ENCODE measurements around the gene CPNE6. TPM values are rescaled to one million over a fixed set of nuclear protein-coding genes. Genes with fewer than 3 reads are reported as not detected.

CPNE6 gene
- polyA plus RNA-seq, 2 of the 4 experiments (the other 2 are of a cell fraction), result not detected

GRCh38 chr14:24092505-24093206, 21.3 kb downstream of the CPNE6 start (continued):
- TF ChIP-seq ZSCAN20 (CRISPR knock-in tag; IDR thresholded peaks at IDR 0.05) (no peak), ZNF302 (CRISPR knock-in tag; IDR thresholded peaks at IDR 0.05) (no peak)

GRCh38 chr14:24093207-24093900, 22.0 kb downstream of the CPNE6 start:
- ATAC-seq, result no peak
- CTCF ChIA-PET, result interaction anchor here (0.9 to 12.6 kb wide), 11 partner anchors 12 to 79 kb away, joined by 3 to 405 read pairs (median 4); partner anchors contain the start of genes CPNE6 and IRF9

GRCh38 chr14:24093901-24094840, 22.8 kb downstream of the CPNE6 start, which contains the start of gene PCK2:
Gene PCK2, plus strand, starts transcription at chr14:24094311. Its CDS starts 95 bp downstream, at chr14:24094406.
- WGBS (ENCODE audit: missing lambda C conversion rate), result under 1% methylated on average over 35 of the region's 68 CpGs
- H3K4me1 ChIP-seq, result peaks cover 18% of the 10 kb centered on the region
- CTCF ChIA-PET, result interaction anchor here (0.9 to 12.6 kb wide), 11 partner anchors 11 to 67 kb away, joined by 3 to 405 read pairs (median 4); partner anchors contain the start of genes CPNE6, IRF9 and PSME1
- TF ChIP-seq MAZ (IDR thresholded peaks at IDR 0.05; ENCODE audit: borderline replicate concordance, low read depth, low read length), result 0 out of 2 replicates have a peak, but pooled peaks have one; percentile 6
- peak; percentile 27; the same call in 1 of the 2 replicates for TF ChIP-seq GATA3 (IDR thresholded peaks at IDR 0.05; ENCODE audit: borderline replicate concordance)
- no peak for TF ChIP-seq ESRRA (IDR thresholded peaks at IDR 0.05; ENCODE audit: borderline replicate concordance, low read length)
- TF ChIP-seq E2F6 (IDR thresholded peaks at IDR 0.05; ENCODE audit: borderline replicate concordance, low read depth), result peak; percentile 81
- peak; percentile 75 for TF ChIP-seq PHF8 (IDR thresholded peaks at IDR 0.05; ENCODE audit: borderline replicate concordance, low read depth)
- TF ChIP-seq POLR2A (IDR thresholded peaks at IDR 0.05; ENCODE audit: low read length), result peak; percentile 95
- TF ChIP-seq MAX (IDR thresholded peaks at IDR 0.05), result peak; percentile 66
- no peak for TF ChIP-seq RCOR1 (IDR thresholded peaks at IDR 0.05; ENCODE audit: low read depth, low read length)
- no peak for TF ChIP-seq KDM5A (IDR thresholded peaks at IDR 0.05)
- TF ChIP-seq TFCP2L1 (CRISPR knock-in tag; IDR thresholded peaks at IDR 0.05), result peak; percentile 34; the same call in 1 of the 2 replicates
- TF ChIP-seq CEBPB (IDR thresholded peaks at IDR 0.05), result peak in 1 of 2 experiments; percentile 69; a peak in 2 of 4 replicates
- TF ChIP-seq BCL3 (IDR thresholded peaks at IDR 0.05), result peak; percentile 95
- TF ChIP-seq JUN (IDR thresholded peaks at IDR 0.05), result peak; percentile 73 to 98
- TF ChIP-seq CBX2 (IDR thresholded peaks at IDR 0.05; ENCODE audit: borderline replicate concordance, low read depth), result no peak
- POLR2A ChIA-PET, result interaction anchor here (0.6 to 3.7 kb wide), 21 partner anchors 9 to 336 kb away, joined by 3 to 55 read pairs (median 6); partner anchors contain the start of genes CARMIL3, CPNE6, DCAF11 and EMC9
- H3K9me3 ChIP-seq, result no peaks in the 10 kb centered on the region
- peak within 1 kb of the TSS; percentile 95 to 100 for H3K27ac ChIP-seq
- ATAC-seq, result peak; percentile 93 to 94
- peak; percentile 95 to 97 for DNase-seq (ENCODE audit: low read depth in 1 of 2, low spot score in 1 of 2)
- FAIRE-seq, result no peak
- H3K4me3 ChIP-seq, result peak within 1 kb of the TSS; percentile 70
- H3K4me2 ChIP-seq, result peak within 1 kb of the TSS; percentile 89

More at GRCh38 chr14:24093207-24093900, 22.0 kb downstream of the CPNE6 start:
- H3K27ac ChIP-seq, result peak overlapping the region; percentile 90 to 100
- H3K4me3 ChIP-seq, result no peak overlapping the region
- WGBS (ENCODE audit: missing lambda C conversion rate), result 89% methylated on average over 19 of the region's 19 CpGs
- POLR2A ChIA-PET, result interaction anchor here (0.6 to 3.7 kb wide), 20 partner anchors 9 to 337 kb away, joined by 3 to 55 read pairs (median 6); partner anchors contain the start of genes CARMIL3, CPNE6, DCAF11 and EMC9
- no peaks in the 10 kb centered on the region for H3K9me3 ChIP-seq
- FAIRE-seq (no peak), DNase-seq (ENCODE audit: low read depth in 1 of 2, low spot score in 1 of 2) (no peak)
- peaks cover 18% of the 10 kb centered on the region for H3K4me1 ChIP-seq
- TF ChIP-seq CBX2 (IDR thresholded peaks at IDR 0.05; ENCODE audit: borderline replicate concordance, low read depth) (no peak), MAFK (IDR thresholded peaks at IDR 0.05; ENCODE audit: partially characterized antibody) (no peak), HEYL (CRISPR knock-in tag; IDR thresholded peaks at IDR 0.05) (no peak), ATOH8 (CRISPR knock-in tag; IDR thresholded peaks at IDR 0.05; ENCODE audit: low read depth) (no peak), RFX5 (IDR thresholded peaks at IDR 0.05) (no peak), MYC (IDR thresholded peaks at IDR 0.05; ENCODE audit: borderline replicate concordance, low read length) (no peak), ZFP36 (IDR thresholded peaks at IDR 0.05; ENCODE audit: borderline replicate concordance, partially characterized antibody) (no peak), HMGXB4 (CRISPR knock-in tag; IDR thresholded peaks at IDR 0.05; ENCODE audit: borderline replicate concordance) (no peak)
- peak overlapping the region; percentile 69 for H3K4me2 ChIP-seq

All from A549 (cell line).